IPS-NIHi7 (cell line): Measurements from ENCODE around the gene SNURF.
"Not testable (repeated sequence)": the region's sequence is repeated elsewhere in the genome, so short reads cannot be mapped to it uniquely, and the experiment has no call there.

Source experiments
- DNase-seq: peaks from one replicate; pipeline ENCODE4 v3.0.0; 2012; ENCODE audit warnings: mixed read lengths; ENCODE audit errors: extremely low spot score

Gene SNURF

DNA sequence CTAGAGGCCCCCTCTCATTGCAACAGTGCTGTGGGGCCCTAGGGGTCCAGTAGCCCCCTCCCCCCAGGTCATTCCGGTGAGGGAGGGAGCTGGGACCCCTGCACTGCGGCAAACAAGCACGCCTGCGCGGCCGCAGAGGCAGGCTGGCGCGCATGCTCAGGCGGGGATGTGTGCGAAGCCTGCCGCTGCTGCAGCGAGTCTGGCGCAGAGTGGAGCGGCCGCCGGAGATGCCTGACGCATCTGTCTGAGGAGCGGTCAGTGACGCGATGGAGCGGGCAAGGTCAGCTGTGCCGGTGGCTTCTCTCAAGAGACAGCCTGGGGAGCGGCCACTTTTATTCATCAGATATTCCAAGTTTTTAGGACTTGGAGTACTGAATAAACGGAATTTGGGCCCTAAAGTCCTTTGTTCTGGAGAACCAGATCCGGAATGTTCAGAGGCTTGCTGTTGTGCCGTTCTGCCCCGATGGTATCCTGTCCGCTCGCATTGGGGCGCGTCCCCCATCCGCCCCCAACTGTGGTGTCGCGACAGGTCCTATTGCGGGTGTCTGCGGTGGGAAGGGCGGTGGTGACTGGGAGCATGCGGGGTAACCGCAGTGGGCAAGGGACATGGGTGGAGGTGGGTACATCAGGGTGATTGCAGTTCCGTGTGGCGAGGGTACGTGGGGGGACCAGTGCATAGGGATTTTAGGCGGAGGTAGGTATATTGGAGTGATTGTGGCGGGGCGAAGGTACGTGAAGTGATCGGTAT is at the start of gene SNURF, which contains the start of gene SNRPN:
Gene SNURF (plus strand): TSS at position 205 of the 748 bp plus-strand sequence. CDS start 62 bp downstream, at position 267.
Gene SNRPN (plus strand): TSS at position 205 of the 748 bp plus-strand sequence. CDS start 19,467 bp downstream, outside the sequence.
- peak; percentile 65 for DNase-seq

DNA sequence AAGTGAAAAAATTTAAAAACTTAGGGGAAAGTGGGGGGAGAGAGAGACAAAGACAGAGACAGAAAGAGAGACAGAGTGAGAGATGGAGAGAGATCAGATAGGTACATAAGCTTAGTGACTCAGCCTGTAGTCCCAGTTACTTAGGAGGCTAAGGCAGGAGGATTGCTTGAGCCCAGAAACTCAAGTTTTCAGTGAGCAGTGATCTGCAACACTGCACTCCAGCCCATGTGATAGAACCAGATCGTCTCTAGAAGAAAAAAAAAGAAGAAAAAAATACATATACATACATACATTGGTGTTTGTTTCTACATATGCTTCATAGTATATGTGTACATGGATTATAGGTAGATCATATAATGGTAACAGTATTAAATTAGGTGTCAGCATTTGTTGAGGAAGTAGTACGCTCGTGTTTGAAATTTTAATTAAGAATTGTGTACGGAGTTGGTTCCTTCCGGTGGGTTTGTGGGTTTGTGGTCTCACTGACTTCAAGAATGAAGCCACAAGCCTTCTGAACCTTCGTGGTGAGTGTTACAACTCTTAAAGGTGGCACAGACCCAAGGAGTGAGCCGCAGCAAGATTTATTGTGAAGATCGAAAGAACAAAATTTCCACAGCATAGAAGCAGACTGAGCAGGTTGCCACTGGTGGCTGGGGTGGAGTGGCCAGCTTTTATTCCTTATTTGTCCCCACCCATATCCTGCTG is 38.3 kb upstream of the SNURF start:
- DNase-seq: no peak

- DNase-seq: no peak
These were observed 37.4 kb upstream of the SNURF start for GRCh38 chr15:24917431-24917830.

DNA sequence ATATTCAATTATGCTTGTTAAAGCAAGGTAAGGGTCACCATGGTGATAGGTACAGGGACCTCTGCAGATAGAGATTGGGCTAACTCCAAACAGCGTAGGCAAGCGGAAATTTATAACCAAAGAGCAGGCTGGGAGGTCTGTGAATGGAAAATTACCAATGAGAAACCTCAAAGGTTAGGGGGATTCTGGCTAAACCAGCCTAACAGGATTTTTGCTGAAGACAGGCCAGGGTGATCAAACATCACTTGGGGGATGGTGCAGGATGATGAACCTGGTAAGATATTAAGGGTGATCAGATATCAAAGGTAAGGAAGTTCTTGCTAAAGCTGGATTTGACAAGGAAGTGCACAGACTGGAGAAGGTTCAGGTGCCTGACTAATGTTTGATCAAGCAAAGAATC is 35.3 kb upstream of the SNURF start:
- no peak for DNase-seq

DNA sequence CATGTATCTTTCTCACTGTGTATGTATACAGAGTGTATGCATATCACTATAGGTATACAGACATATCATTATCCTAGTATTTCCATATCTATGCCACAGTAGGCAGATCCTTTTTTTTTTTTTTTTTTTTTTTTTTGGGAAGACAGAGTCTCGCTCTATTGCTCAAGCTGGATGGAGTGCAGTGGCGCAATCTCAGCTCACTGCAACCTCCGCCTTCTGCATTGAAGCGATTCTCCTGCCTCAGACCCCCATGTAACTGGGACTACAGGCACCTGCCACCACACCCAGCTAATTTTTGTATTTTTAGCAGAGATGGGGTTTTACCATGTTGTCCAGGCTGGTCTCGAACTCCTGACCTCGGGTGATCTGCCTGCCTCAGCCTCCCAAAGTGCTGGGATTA is 32.0 kb upstream of the SNURF start:
- not testable (repeated sequence) for DNase-seq

GRCh38 chr15:24924153-24924552 is 30.6 kb upstream of the SNURF start:
- DNase-seq: no peak

DNA sequence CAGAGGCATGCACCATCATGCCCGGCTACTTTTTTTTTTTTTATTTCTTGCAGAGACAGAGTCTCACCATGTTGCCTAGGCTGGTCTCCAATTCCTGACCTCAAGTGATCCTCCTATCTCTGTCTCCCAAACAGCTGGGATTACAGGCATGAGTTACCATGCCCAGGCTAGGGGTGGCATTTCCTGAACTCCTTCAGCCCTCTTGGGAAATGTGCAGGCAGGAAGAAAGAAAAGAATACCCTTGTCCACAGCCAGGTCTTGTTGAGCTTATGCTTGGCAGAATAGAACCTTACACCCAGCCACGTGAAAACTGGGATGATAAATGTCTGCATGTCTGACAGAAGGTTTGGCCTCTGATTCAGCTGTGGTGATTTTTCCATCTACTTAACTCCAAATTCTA is 30.2 kb upstream of the SNURF start:
- DNase-seq: no peak

DNA sequence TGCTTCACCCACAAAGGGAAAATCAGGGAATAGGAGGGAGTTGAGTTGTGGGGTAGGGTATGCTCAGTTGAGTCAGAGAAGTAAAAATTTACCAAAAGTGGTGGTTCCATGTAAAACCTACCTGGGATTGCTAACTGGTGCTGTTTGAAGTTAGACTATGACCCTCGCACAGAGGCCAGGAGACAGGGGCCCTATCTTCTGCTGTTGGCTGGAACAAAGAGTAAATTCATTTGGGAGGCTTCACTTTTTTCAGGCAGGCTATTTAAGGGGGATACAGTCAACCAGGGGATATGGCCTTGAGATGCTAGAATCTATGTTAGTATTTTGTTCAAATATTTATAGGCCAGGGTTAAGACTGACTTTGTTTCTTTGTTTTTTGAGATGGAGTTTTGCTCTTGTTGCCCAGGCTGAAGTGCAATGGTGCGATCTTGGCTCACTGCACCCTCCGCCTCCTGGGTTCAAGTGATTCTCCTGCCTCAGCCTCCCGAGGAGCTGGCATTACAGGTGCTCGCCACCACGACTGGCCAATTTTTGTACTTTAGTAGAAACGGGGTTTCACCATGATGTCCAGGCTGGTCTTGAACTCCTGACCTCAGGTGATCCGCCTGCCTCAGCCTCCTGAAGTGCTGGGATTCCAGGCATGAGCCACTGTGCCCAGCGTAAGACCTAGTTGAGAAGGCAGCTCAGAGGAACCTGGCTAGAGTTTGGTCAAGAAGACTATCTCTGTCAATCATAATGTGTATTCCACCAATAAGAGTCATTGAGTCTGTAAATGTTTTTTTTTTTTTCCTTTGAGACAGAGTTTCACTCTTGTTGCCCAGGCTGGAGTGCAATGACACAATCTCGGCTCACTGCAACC is 22.7 kb upstream of the SNURF start:
- DNase-seq: not testable (repeated sequence)

- no peak for DNase-seq
These were observed 21.1 kb upstream of the SNURF start for GRCh38 chr15:24933716-24934115.

- DNase-seq: not testable (repeated sequence)
These were observed 16.6 kb upstream of the SNURF start for GRCh38 chr15:24938224-24938623.

- no peak for DNase-seq
These were observed 14.6 kb upstream of the SNURF start for GRCh38 chr15:24940236-24940635.

DNA sequence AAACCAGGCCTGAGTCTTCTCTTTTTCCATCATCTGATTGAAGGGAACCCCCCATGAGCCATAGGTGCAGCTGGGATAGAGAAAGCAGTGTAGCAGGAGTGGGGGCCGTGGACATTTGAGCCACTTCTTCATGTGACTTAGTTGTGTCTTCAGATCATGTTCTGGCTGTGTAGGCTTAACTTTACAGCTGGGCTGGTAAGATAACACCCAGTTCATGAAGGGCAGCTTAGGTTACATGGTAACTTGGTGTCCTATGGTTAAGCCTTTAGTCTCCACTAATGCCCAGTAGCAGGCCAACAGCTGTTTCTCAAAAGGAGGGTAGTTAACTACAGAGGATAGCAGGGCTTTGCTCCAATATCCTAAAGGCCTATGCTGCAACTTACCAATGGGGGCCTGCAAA is 11.4 kb upstream of the SNURF start:
- DNase-seq: no peak

GRCh38 chr15:24944954-24945353 is 9.8 kb upstream of the SNURF start:
- no peak for DNase-seq

DNA sequence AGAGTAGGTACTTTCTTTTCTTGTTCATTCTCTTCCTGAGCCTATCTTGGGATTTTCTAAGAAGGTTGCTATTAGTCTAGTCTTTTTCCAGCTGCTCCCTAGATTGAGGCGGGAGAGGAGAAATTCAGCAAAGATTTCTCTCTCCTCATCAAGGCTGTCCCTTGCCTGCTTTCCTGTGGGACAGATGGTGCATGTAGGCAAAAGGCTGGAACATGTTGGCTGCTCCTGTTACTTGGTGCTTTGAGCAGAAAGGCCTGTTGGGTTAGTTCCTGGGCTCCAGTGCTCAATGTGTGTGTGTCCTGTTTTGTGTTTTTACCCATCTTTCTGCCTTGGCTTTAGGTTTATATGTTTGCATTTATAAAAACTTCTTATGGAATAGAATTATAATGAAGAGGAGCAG is 9.1 kb upstream of the SNURF start:
- DNase-seq: no peak

- DNase-seq: no peak
These were observed 6.3 kb upstream of the SNURF start for GRCh38 chr15:24948495-24948894.

GRCh38 chr15:24955531-24955921 is 739 bp downstream of the SNURF start:
- DNase-seq: no peak

- peak; percentile 42 for DNase-seq
These were observed 1.5 kb downstream of the SNURF start for GRCh38 chr15:24956111-24956838.

DNA sequence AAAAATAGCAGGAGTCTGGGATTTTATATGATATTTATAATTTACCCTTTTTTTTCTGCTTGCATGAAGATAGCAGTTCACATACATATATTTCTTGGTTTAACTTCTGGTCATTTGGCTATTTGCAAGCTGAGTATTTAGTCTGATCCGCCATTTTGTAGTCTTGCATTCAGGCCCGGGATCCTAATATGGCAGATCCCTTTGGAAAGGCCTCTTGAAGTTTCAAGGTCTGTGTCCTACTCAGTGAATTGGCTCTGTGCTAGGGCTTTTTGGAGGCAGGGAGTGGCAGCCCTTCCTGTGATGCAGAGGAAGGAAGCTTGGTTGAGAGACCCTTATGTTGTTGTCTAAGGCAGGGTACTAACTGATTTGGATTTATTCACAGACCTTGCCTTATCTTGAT is 2.9 kb downstream of the SNURF start:
- DNase-seq: no peak

GRCh38 chr15:24961967-24962366 is 7.2 kb downstream of the SNURF start:
- DNase-seq: no peak

DNA sequence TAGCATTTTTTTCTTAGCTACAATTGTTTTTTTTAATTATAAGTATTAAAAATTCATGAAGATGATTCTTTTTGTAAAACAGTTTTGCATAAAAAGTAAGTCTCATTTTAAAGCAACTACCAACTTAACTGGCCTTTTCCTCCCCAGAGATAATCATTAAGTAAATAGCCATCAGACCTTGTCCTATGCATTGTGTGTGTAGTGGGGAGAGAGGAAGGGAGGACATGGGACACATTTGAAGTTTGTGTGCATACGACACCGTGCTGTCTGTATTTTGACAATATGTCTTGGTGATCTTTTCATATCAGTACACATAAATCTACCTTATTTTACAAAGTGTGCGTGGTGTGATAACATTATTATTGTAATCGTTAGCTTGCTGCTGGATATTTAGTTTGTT is 8.1 kb downstream of the SNURF start:
- no peak for DNase-seq

GRCh38 chr15:24966364-24967103 is 11.7 kb downstream of the SNURF start:
- DNase-seq: no peak
